ENCODE measurements around the gene GABRP.

The GABRP gene

GRCh38 chr5:170788626-170789304, 5.2 kb downstream of the GABRP start:
- DNase-seq (ENCODE audit: low read depth): no peak
- no peak for TF ChIP-seq CTCF (IDR thresholded peaks at IDR 0.05; ENCODE audit: insufficient read depth, low read depth, low read length, missing control alignments)
- H3K4me3 ChIP-seq (ENCODE audit: low read length): no peak overlapping the region

- H3K4me3 ChIP-seq (ENCODE audit: low read length): no peak overlapping the region
- peak; percentile 73 for DNase-seq (ENCODE audit: low read depth)
- peak; percentile 76 for TF ChIP-seq CTCF (IDR thresholded peaks at IDR 0.05; ENCODE audit: insufficient read depth, low read depth, low read length, missing control alignments)
Observed at GRCh38 chr5:170791325-170791954, 7.9 kb downstream of the GABRP start.

- no peak for DNase-seq (ENCODE audit: low read depth)
- no peak overlapping the region for H3K4me3 ChIP-seq (ENCODE audit: low read length)
- TF ChIP-seq CTCF (IDR thresholded peaks at IDR 0.05; ENCODE audit: insufficient read depth, low read depth, low read length, missing control alignments): no peak
Observed at GRCh38 chr5:170792878-170793277, 9.4 kb downstream of the GABRP start.

- H3K4me3 ChIP-seq (ENCODE audit: low read length): no peak overlapping the region
- TF ChIP-seq CTCF (IDR thresholded peaks at IDR 0.05; ENCODE audit: insufficient read depth, low read depth, low read length, missing control alignments): no peak
- DNase-seq (ENCODE audit: low read depth): no peak
Observed at GRCh38 chr5:170795154-170795553, 11.6 kb downstream of the GABRP start.

GRCh38 chr5:170805666-170806065, 22.1 kb downstream of the GABRP start:
- no peak for DNase-seq (ENCODE audit: low read depth)

GRCh38 chr5:170809551-170809950, 26.0 kb downstream of the GABRP start:
- DNase-seq (ENCODE audit: low read depth): peak; percentile 77
- no peak overlapping the region for H3K4me3 ChIP-seq (ENCODE audit: low read length)
- TF ChIP-seq CTCF (IDR thresholded peaks at IDR 0.05; ENCODE audit: insufficient read depth, low read depth, low read length, missing control alignments): peak; percentile 67

More at GRCh38 chr5:170805666-170806065, 22.1 kb downstream of the GABRP start:
- no peak overlapping the region for H3K4me3 ChIP-seq (ENCODE audit: low read length)
- no peak for TF ChIP-seq CTCF (IDR thresholded peaks at IDR 0.05; ENCODE audit: insufficient read depth, low read depth, low read length, missing control alignments)

GRCh38 chr5:170811719-170812118, 28.2 kb downstream of the GABRP start:
- TF ChIP-seq CTCF (IDR thresholded peaks at IDR 0.05; ENCODE audit: insufficient read depth, low read depth, low read length, missing control alignments): no peak
- DNase-seq (ENCODE audit: low read depth): no peak
- no peak overlapping the region for H3K4me3 ChIP-seq (ENCODE audit: low read length)
